Measurements from ENCODE around the gene ARMC5.

GRCh38 chr16:31507617-31507928, 48.3 kb downstream of the ARMC5 start:
- TF ChIP-seq POLR2A (IDR thresholded peaks at IDR 0.05; ENCODE audit: low read length): no peak
- no peak for TF ChIP-seq GATA1 (IDR thresholded peaks at IDR 0.05; ENCODE audit: low read depth, low read length)
